NCI-H1436 treated with DMSO at 0.1 percent for 48 hours (cell line): ENCODE results near the gene CCNQ.

Experiments used
- DNase-seq: peaks from one replicate; lab custom pipeline; 2025; lab: John Stamatoyannopoulos, UW

The CCNQ gene

GRCh38 chrX:153576239-153576870 lies 22.6 kb downstream of the CCNQ start:
- no peak for DNase-seq

GRCh38 chrX:153573984-153574383 lies 25.0 kb downstream of the CCNQ start:
- DNase-seq: no peak

- DNase-seq: no peak
Observed at GRCh38 chrX:153572601-153573000, 26.3 kb downstream of the CCNQ start.

GRCh38 chrX:153571534-153571908 lies 27.4 kb downstream of the CCNQ start:
- DNase-seq: no peak

- no peak for DNase-seq
Observed at GRCh38 chrX:153569475-153569874, 29.5 kb downstream of the CCNQ start.

- no peak for DNase-seq
Observed at GRCh38 chrX:153568451-153569011, 30.4 kb downstream of the CCNQ start.

- no peak for DNase-seq
Observed at GRCh38 chrX:153565996-153566580, 32.9 kb downstream of the CCNQ start.

- no peak for DNase-seq
Observed at GRCh38 chrX:153564047-153564606, 34.8 kb downstream of the CCNQ start.

- no peak for DNase-seq
Observed at GRCh38 chrX:153562546-153562945, 36.4 kb downstream of the CCNQ start.

GRCh38 chrX:153561337-153561736 lies 37.6 kb downstream of the CCNQ start:
- no peak for DNase-seq

GRCh38 chrX:153560466-153560865 lies 38.5 kb downstream of the CCNQ start:
- DNase-seq: no peak

- DNase-seq: no peak
Observed at GRCh38 chrX:153560000-153560399, 38.9 kb downstream of the CCNQ start.

- DNase-seq: no peak
Observed at GRCh38 chrX:153557618-153558355, 41.2 kb downstream of the CCNQ start.

GRCh38 chrX:153556767-153557166 lies 42.2 kb downstream of the CCNQ start:
- no peak for DNase-seq

- DNase-seq: no peak
Observed at GRCh38 chrX:153554519-153555167, 44.3 kb downstream of the CCNQ start.

GRCh38 chrX:153551135-153551534 lies 47.8 kb downstream of the CCNQ start:
- no peak for DNase-seq

- no peak for DNase-seq
Observed at GRCh38 chrX:153549807-153550206, 49.1 kb downstream of the CCNQ start.

- DNase-seq: no peak
Observed at GRCh38 chrX:153549231-153549630, 49.7 kb downstream of the CCNQ start.

GRCh38 chrX:153547195-153547594 lies 51.7 kb downstream of the CCNQ start:
- no peak for DNase-seq

- no peak for DNase-seq
Observed at GRCh38 chrX:153546386-153546785, 52.6 kb downstream of the CCNQ start.

GRCh38 chrX:153544727-153545126 lies 54.2 kb downstream of the CCNQ start:
- no peak for DNase-seq

GRCh38 chrX:153539979-153540358 lies 59.0 kb downstream of the CCNQ start:
- DNase-seq: no peak
